ENCODE results near the gene RNF125. TPM values are rescaled to one million over a fixed set of nuclear protein-coding genes. Genes with fewer than 3 reads are reported as not detected.

Gene RNF125
- total RNA-seq, 1 donor from 2014 or later = 8.1 TPM

DNA sequence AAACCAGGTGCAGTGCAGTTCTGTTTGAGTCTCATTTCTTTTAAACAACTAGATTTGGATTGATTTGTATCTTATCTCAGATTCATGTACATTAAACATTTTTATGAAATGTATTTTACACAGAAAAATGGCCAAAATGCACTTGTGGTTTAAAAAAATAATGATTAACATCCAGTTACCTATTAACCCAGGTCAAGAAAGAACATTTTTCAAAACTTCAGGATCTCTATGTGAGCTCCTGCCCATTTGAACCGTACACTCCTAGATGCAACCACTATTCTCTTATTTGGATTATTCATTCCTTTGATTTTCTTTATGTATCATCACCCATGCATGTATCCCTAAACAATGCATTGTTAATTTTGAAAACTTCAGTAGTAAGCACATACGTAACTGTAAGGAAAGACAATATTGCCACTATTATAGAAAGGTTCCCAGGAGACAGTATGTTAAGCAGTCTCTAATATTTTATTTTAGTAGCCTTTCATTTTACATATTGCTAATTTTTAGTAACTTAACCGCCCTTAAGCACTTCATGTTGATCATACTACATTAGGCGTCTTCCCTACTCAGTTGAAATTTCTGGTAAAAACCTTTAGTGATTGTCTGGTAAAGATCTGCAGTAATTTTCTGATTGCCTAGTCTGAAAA, 95.8 kb downstream of the RNF125 start:
- Histone ChIP-seq H3K9me3 (no peaks in the 10 kb centered on the region), H3K4me3 (no peak overlapping the region), H3K27ac (no peak overlapping the region), H3K36me3 (peaks cover 56% of the 10 kb centered on the region), H3K27me3 (ENCODE audit: low read depth) (no peaks in the 10 kb centered on the region), H3K4me1 (no peaks in the 10 kb centered on the region)
- intact Hi-C loops (cut with DNase I) = no loop called here
- ATAC-seq (no peak), DNase-seq (no peak)
- TF ChIP-seq, protein P1, sequence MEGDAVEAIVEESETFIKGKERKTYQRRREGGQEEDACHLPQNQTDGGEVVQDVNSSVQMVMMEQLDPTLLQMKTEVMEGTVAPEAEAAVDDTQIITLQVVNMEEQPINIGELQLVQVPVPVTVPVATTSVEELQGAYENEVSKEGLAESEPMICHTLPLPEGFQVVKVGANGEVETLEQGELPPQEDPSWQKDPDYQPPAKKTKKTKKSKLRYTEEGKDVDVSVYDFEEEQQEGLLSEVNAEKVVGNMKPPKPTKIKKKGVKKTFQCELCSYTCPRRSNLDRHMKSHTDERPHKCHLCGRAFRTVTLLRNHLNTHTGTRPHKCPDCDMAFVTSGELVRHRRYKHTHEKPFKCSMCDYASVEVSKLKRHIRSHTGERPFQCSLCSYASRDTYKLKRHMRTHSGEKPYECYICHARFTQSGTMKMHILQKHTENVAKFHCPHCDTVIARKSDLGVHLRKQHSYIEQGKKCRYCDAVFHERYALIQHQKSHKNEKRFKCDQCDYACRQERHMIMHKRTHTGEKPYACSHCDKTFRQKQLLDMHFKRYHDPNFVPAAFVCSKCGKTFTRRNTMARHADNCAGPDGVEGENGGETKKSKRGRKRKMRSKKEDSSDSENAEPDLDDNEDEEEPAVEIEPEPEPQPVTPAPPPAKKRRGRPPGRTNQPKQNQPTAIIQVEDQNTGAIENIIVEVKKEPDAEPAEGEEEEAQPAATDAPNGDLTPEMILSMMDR (IDR thresholded peaks at IDR 0.05) = no peak

DNA sequence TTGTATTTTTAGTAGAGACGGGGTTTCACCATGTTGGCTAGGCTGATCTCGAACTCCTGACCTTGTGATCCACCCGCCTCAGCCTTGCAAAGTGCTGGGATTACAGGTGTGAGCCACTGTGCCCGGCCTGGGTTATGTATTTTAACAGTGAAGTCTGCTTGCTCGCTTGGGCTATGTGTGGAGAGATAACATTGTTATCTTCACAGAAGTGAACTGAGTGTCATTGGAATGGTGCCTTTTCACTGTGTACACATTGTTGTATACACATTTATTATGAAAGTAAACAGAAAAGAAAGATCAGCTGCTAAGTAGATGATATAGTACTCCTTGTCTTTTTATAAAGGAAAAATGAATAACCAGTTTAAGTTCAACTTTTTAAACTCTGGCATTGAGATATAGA, 103.4 kb downstream of the RNF125 start:
- Histone ChIP-seq H3K9me3 (no peaks in the 10 kb centered on the region), H3K36me3 (peaks cover 74% of the 10 kb centered on the region), H3K27me3 (ENCODE audit: low read depth) (no peaks in the 10 kb centered on the region), H3K4me1 (no peaks in the 10 kb centered on the region), H3K27ac (no peak overlapping the region), H3K4me3 (no peak overlapping the region)
- intact Hi-C loops (cut with DNase I) = no loop called here
- TF ChIP-seq, protein P1 (IDR thresholded peaks at IDR 0.05) = no peak
- DNase-seq (no peak), ATAC-seq (no peak)

Other genes with a start within 250 kb of the RNF125 start
- gene TRAPPC8, start 75.7 kb upstream of the RNF125 start, total RNA-seq = 47.3 TPM
- 31.0 TPM for gene RNF138, start 73.0 kb downstream of the RNF125 start, total RNA-seq
- not detected for gene MEP1B, start 171.2 kb downstream of the RNF125 start, total RNA-seq

Measured in lower lobe of right lung (tissue), 2 donors.